ENCODE data around the gene TSPAN12. TPM values are rescaled to one million over a fixed set of nuclear protein-coding genes. Genes with fewer than 3 reads are reported as not detected.

Gene TSPAN12
- total and polyA plus RNA-seq, 12 donors, result 9.4 to 166 (median 80.6) TPM

DNA sequence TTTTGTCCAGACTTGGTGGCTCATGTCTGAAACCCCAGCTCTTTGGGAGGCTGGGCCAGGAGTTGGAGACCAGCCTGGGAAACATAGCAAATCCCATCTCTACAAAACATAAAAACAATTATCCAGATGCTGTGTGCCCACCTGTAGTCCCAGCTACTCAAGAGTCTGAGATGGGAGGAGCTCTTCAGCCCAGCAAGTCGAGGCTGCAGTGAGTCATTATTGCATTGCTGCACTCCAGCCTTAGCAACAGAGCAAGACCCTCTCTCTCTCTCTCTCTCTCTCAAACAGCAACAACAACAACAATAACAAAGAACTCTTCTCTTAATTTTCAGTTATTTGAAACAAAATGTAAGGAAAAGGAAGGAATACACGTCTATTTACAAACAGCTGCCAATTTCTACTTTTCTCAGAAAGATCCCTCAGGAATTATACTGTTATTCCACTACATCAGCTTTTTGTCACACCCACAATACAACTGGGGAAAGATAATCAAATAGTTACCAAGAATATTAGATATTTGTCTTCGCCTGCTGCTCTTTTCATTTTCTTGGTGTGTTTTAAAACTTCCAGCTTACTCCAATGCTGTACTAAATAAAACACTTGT, 5.1 kb upstream of the TSPAN12 start:
- DNase-seq, result no peak
- H3K27me3 ChIP-seq, result no peaks in the 10 kb centered on the region
- intact Hi-C loops (cut with DNase I), result no loop called here
- H3K36me3 ChIP-seq (replicated peaks in 1 of 2), result no peaks in the 10 kb centered on the region
- whole genome bisulfite sequencing, 4 donors, result 49 to 70% (median 57%) methylated on average over 3 of the region's 3 CpGs
- TF ChIP-seq CTCF (IDR thresholded peaks at IDR 0.05), result no peak
- TF ChIP-seq POLR2A (IDR thresholded peaks at IDR 0.05), result no peak
- no peak overlapping the region for H3K27ac ChIP-seq
- H3K9me3 ChIP-seq (replicated peaks in 1 of 3), result no peaks in the 10 kb centered on the region
- no peaks in the 10 kb centered on the region for H3K4me1 ChIP-seq (replicated peaks in 1 of 2)
- H3K4me3 ChIP-seq, result no peak overlapping the region

DNA sequence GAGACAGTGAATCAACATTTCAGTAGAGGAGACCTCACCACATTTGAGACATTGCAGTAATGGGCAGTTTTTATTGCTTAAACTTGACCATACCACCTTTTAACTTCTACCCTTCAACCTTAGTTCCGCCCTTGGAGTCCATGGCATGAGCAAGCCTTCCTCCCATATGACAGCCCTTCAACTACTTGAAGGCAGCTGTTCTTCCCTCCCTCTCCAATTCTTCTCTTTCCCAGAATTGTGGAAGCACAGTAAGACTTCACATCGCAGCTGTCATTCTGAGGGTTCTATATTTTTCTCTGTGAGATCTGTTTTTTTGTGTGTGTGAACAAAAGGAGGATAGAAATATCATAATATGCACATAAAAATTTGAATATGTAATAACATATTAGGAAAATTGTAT, 2.2 kb upstream of the TSPAN12 start:
- Histone ChIP-seq H3K4me3 (no peak overlapping the region), H3K27me3 (no peaks in the 10 kb centered on the region), H3K27ac (no peak overlapping the region), H3K36me3 (replicated peaks in 1 of 2) (no peaks in the 10 kb centered on the region), H3K4me1 (replicated peaks in 1 of 2) (peaks cover 0 to 9% of the 10 kb centered on the region in 2 donors), H3K9me3 (replicated peaks in 1 of 3) (no peaks in the 10 kb centered on the region)
- DNase-seq, result no peak
- intact Hi-C loops (cut with DNase I), result no loop called here
- no peak for TF ChIP-seq CTCF (IDR thresholded peaks at IDR 0.05)
- TF ChIP-seq POLR2A (IDR thresholded peaks at IDR 0.05), result no peak
- 95 to 98% (median 97%) methylated on average over 2 of the region's 2 CpGs for WGBS, 4 donors

GRCh38 chr7:120859459-120859858, 1.5 kb upstream of the TSPAN12 start:
- no peaks in the 10 kb centered on the region for H3K36me3 ChIP-seq (replicated peaks in 1 of 2)
- no peaks in the 10 kb centered on the region for H3K9me3 ChIP-seq (replicated peaks in 1 of 3)
- no peaks in the 10 kb centered on the region for H3K27me3 ChIP-seq
- intact Hi-C loops (cut with DNase I), result loop anchor here in 1 of 2 donors (5.0 kb wide), 1 partner anchor 52 kb away; no protein-coding TSS in a partner anchor
- peaks cover 0 to 9% of the 10 kb centered on the region in 2 donors for H3K4me1 ChIP-seq (replicated peaks in 1 of 2)
- 88 to 91% (median 89%) methylated on average over 6 of the region's 6 CpGs for WGBS, 4 donors
- H3K27ac ChIP-seq, result no peak overlapping the region
- no peak for DNase-seq
- no peak overlapping the region for H3K4me3 ChIP-seq
- no peak for TF ChIP-seq POLR2A (IDR thresholded peaks at IDR 0.05)
- no peak for TF ChIP-seq CTCF (IDR thresholded peaks at IDR 0.05)

DNA sequence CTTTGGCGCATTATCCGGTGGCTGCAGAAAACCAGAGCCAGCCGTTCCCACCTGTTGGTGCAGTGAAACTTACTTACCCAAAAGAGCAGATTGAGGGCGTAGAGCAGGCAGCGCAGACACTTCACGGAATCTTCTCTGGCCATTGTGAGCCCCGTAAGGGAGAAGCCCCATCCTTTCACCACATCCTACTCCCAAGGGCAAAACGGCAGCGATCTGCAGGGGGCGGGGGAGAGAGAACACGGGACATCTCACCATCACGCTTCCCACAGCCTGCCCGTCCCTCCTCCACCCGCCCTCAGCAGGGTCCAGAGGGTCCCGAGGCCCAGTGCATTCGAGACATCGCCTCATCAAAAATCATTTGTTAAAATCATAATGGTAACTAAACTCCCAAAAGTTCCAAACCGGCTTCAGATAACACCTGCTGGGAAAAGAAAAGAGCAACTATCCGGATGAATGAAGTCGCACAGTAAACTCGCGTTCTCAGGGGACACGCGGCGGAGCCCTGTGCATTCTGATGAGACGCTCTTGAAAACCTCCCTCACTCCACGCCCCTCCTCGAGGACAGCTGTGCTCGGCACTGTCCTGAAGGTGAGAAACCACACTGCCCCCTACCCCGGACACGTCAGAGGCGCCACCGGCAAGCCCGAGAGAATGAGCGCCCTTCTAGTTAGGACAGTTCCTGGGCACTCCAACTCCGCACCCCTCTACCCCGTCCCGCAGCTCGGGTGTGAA, 1.2 kb downstream of the TSPAN12 start:
- H3K36me3 ChIP-seq (replicated peaks in 1 of 2), result no peaks in the 10 kb centered on the region
- no peaks in the 10 kb centered on the region for H3K9me3 ChIP-seq (replicated peaks in 1 of 3)
- H3K27me3 ChIP-seq, result no peaks in the 10 kb centered on the region
- peak overlapping the region in 3 of 4 donors; percentile 13 to 79 (median 75) for H3K4me3 ChIP-seq
- peak; percentile 30 to 60 (median 34) for DNase-seq
- intact Hi-C loops (cut with DNase I), result loop anchor here in 1 of 2 donors (5.0 kb wide), 1 partner anchor 49 kb away; no protein-coding TSS in a partner anchor
- H3K4me1 ChIP-seq (replicated peaks in 1 of 2), result peaks cover 0 to 9% of the 10 kb centered on the region in 2 donors
- TF ChIP-seq CTCF (IDR thresholded peaks at IDR 0.05) (no peak), POLR2A (IDR thresholded peaks at IDR 0.05) (no peak)
- peak overlapping the region in 3 of 5 donors; percentile 73 to 92 (median 76) for H3K27ac ChIP-seq
- WGBS, 4 donors, result 3 to 8% (median 4%) methylated on average over 28 to 39 of the region's 39 CpGs

All from adrenal gland (tissue), 12 donors.